HG03378 (cell line): ENCODE measurements around the gene WBP1L.
"Not testable (repeated sequence)": the region's sequence is repeated elsewhere in the genome, so short reads cannot be mapped to it uniquely, and the experiment has no call there.

ENCODE experiments used
- ATAC-seq: cut with Tn5 transposase; IDR thresholded peaks from one replicate; pipeline ENCODE4 v1.9.1; 2021; ENCODE audit warnings: mild to moderate bottlenecking, moderate library complexity; ENCODE audit not compliant: unreplicated experiment

Gene WBP1L

GRCh38 chr10:102832987-102833386 is 89.2 kb downstream of the WBP1L start:
- ATAC-seq: no peak

- ATAC-seq: no peak
Observed at GRCh38 chr10:102834143-102834542, 90.4 kb downstream of the WBP1L start.

- ATAC-seq: no peak
Observed at GRCh38 chr10:102835007-102835482, 91.3 kb downstream of the WBP1L start.

GRCh38 chr10:102837230-102837721 is 93.5 kb downstream of the WBP1L start, which contains the start of gene CYP17A1:
TSS of gene CYP17A1 (minus strand) at chr10:102837413. CDS start at chr10:102837361, 52 bp downstream.
- ATAC-seq: no peak

GRCh38 chr10:102838276-102838927 is 94.7 kb downstream of the WBP1L start:
- ATAC-seq: not testable (repeated sequence)

GRCh38 chr10:102841827-102842345 is 98.1 kb downstream of the WBP1L start:
- ATAC-seq: no peak

GRCh38 chr10:102843139-102843538 is 99.4 kb downstream of the WBP1L start:
- ATAC-seq: not testable (repeated sequence)

GRCh38 chr10:102844190-102844776 is 100.5 kb downstream of the WBP1L start:
- not testable (repeated sequence) for ATAC-seq

GRCh38 chr10:102845352-102845902 is 101.7 kb downstream of the WBP1L start:
- no peak for ATAC-seq

GRCh38 chr10:102850025-102850518 is 106.3 kb downstream of the WBP1L start:
- ATAC-seq: no peak

GRCh38 chr10:102853237-102853636 is 109.5 kb downstream of the WBP1L start:
- ATAC-seq: not testable (repeated sequence)

GRCh38 chr10:102855731-102856436 is 112.1 kb downstream of the WBP1L start:
- ATAC-seq: not testable (repeated sequence)

GRCh38 chr10:102856758-102857424 is 113.1 kb downstream of the WBP1L start:
- no peak for ATAC-seq

- ATAC-seq: no peak
Observed at GRCh38 chr10:102859911-102860310, 116.2 kb downstream of the WBP1L start.

- ATAC-seq: no peak
Observed at GRCh38 chr10:102863660-102864059, 119.9 kb downstream of the WBP1L start.

- no peak for ATAC-seq
Observed at GRCh38 chr10:102865620-102866019, 121.9 kb downstream of the WBP1L start.
